GM19438 (cell line): ENCODE measurements around the gene ASAP3.

Experiments used
- ATAC-seq: cut with Tn5 transposase; IDR thresholded peaks from one replicate; pipeline ENCODE4 v1.9.1; 2021; ENCODE audit warnings: low read depth; ENCODE audit not compliant: unreplicated experiment

The ASAP3 gene

DNA sequence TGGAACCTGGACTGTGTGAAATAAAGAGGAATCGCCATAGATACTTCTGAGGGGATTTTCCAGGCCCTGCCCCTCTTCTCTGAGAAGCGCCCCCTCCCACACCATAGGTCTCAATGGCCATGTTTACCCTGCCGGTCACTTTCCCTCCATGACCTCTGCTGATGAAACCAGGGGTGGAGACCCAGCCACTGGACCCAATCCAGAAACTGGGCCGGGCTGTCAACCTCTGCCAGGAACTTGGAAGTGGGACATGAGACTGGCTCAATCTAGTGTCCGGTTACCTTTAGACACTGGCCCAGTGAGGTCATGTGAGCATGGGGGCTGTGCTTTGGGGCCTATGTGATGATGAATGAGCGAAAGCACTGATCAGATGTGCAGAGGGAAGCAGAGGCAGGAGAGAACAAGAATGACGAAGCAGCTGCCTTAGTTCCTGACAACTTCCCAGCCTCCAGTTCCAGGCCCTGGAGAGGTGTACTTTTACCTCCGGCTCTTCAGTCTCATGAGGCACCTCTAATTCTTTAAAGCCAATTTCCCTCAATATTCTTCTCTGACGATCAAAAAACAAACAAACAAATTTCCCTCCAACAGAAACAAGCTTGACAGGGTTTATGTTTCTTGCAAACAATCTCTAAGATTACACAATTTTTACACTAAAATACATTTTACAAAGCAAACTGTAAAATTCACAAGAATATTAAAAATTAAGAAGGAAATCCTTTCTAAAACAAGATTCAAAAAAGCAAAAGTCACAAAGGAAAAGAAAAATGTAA lies 4.9 kb downstream of the ASAP3 start:
- no peak for ATAC-seq

DNA sequence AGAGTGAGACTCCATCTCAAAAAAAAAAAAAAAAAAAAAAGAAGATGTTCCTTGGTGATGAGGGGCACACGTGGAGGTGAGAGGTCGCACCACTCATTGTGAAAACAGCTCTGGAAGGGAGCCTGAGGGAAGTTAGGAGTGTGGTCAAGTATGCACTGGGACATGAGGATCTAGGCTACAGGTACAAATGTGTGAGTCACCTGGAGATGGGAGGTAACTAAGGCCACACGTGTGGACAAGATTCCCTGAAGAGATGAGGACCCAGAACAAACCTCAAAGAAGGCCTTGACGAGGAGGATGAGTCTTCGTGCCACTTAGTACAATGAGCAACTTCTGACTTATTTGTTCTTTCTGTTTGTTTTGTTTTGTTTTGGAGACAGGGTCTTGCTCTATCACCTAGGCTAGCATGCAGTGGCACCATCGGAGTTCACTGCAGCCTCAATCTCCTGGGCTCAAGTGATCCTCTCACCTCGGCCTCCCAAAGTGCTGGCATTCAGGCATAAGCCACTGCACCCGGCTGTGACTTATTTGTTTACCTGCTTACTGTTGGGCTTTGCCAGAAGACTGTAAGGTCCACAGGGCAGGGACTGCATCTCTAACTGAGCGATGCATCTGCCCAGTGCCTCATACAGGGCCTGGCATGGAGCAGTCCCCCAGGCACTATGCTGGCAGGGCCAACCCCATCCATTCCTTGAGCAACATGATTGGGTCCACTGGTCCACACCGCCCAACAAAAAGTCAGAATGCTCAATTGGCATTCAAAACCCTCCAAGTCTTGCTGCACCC lies 6.4 kb downstream of the ASAP3 start:
- no peak for ATAC-seq

DNA sequence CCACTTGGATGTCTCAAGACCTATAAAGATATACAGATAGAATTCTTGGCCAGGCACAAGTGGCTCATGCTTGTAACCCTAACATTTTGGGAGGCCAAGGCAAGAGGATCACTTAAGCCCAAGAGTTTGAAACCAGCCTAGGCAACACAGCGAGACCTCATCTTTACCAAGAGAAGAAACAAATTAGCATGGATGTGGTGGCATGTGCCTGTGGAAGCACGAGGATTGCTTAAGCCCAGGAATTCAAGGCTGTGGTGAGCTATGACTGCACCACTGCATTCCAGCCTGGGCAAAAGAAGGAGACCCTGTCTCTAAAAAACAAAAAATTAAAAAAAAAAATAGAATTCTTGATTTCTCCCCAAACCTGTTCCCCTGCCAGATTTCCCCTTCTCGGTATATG lies 8.3 kb downstream of the ASAP3 start:
- ATAC-seq, result no peak

DNA sequence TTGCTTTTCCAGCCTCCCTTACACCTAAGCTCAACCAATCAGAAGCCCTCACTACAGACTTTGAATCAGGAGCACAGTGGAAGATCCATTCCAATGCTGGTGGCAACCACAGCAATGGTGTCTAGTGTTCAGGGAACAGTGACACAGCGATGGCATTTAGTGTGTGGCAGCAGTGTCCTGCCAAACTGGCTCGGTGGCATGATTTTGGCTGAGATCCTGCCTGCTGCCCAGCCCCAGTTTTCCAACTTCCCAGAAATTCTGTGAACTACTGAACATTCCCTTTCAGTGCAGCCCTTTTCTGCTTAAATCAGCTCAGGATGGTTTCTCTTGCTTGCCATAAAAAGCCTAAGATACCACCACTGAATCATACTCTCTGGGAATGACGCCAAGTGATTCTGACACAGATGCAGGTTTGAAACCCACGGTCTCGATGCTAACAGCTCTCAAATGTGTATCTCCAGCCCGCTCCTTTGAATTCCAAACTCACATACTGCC lies 8.8 kb downstream of the ASAP3 start:
- no peak for ATAC-seq

DNA sequence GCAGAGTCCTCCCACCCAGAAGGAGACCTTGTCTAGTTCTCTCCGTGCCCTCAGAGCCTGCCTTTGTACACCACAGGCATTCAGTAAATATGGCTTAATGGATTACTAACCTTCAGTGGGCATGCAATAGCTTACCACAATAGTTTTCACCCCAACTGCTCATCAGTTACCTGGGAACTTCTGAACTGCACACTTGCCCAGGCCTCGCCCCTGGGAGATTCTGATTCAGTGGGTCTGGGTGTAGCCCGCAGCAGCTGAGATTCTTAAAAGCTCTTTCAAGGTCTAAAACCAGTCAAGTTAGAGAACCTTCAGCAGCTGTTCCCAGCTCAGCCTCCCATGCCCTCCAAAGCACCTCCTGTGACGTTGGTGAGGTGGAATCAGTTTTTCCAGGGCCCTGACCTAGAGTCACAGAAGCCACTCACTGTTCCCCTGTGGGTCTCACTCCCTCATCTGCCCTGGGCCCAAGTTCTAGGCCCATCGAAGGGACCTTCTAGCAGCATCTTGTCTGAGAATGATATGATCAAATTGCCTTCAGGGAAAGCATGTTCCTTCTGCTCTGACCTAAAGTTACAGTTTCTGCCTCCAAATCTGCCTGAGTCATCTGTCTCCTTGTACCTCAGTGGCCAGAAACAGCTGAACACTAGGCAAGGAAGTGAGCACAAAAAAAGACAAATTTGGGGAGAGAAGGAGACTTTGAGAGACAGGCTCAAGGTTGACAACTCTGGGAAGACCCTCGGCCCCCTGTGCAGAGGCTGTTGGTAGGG lies 10.8 kb downstream of the ASAP3 start:
- no peak for ATAC-seq

DNA sequence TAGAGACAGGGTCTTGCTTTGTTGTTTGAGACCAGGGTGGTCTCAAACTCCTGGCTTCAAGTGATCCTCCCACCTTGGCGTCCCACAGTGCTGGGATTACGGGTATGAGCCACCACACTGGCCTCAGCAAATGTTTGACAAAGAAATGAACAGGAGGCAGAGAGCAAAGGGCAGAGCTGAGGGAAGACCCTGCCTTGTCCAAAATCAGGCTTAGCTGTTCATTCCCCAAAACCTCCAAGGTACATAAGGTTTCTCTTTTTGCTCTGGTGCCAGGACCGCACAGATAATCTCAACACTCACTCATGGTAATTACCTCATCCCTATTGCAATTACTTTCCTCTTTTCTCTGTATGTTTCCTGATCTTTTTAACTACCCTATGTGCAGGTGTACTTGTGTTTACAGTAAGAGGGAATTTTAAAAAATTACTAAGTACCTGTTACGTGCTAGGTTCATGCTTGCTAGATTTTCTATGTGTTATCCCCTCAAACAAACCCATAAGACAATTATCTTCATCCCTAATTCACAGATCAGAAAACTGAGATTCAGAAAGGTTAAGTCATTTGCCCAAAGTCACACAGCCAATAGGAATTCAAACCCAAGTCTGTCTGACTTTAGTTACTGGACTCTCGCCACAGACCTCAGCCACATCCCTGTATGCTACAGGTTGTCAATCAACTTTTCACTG lies 11.5 kb downstream of the ASAP3 start:
- no peak for ATAC-seq

DNA sequence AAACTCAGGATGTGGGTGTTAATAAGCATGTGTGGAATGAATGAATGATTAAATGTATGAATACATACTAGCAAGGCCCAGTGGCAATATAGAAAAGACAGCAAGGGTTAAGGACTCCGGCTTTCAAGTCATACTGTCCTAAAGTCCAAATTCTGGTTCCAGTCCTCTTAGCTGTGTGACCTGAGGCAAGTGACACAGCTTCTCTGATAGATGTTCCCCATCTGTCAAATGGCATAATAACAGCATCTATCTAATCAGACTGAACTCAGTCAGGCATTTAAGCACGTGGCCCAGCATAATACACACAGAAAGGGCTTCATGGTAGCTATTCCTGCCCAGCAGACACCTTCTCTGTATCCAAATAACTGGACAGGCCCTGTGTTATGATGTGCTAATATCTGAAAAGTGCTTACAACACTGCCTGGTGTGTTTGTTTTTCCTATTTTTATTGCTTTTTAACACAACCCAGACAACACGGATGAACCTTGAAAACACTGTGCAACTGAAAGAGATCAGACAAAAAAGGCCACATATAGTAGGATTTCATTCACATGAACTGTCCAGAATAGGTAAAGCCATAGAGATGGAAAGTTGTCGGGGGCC lies 12.4 kb downstream of the ASAP3 start:
- no peak for ATAC-seq

DNA sequence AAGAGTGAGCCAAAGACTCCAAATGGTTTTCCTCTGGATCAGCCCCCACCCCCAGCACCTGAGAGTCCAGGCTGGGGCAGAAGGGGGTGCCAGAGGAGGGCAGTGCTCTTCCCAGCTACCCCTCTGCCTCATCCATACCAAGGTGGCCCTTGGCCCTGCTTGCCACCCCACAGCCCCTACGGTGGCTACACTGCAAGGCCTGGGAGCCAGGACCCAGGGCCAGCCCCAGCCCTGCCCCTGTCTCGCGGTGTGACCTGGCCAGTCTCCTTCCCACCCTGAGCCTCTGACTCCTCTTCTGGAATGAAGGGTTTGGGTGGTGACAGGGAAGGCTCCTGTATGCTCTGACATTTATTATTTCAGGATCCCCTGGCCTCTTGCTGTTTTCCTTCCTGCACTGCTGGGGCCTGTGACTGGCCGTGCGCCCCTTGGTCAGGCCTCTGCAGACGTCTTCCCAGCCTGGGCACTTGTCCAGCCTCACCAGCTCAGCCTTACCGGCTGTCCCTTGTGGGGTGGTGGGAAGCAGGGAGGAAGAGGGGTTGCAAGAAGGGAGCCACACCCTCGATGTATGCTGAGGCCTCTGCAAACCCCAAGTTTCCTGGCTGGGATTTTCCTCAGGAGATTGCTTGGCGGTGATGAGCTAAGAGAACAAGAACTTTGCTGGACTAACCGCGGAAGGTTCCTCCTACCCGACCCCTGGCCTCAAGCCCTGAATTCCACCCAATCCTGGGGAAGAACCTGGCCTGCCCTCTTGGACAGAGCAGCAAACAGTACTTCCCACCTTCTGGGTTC lies 13.5 kb downstream of the ASAP3 start:
- ATAC-seq, result no peak

DNA sequence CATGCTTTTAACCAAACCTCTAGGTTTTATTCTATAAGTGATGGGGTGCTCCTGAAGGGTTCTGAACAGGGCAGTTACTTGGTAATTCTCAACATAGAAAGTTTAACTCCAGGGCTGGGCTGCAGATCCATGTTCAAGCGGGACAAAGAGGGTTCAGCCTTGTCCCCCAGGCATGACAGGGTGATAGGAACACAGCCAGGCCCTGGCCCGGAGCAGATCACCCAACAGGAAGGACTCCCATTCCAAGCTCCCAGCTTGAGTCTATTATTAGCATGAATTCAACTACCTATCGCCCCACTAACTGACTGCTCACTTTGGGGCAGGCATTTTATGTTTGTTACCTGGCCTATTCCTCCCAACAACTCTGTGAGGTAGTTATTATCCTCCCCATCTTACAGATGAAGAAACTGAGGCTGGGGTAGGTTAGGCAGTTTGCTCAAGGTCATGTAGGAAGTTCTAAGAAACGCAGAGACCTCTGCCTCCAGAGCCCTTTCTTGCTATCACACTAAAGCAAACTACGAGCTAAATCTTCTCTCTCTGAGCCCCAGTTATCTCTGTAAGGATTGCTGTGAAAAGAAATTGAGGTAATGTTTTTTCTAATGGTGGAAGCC lies 14.5 kb downstream of the ASAP3 start:
- no peak for ATAC-seq

DNA sequence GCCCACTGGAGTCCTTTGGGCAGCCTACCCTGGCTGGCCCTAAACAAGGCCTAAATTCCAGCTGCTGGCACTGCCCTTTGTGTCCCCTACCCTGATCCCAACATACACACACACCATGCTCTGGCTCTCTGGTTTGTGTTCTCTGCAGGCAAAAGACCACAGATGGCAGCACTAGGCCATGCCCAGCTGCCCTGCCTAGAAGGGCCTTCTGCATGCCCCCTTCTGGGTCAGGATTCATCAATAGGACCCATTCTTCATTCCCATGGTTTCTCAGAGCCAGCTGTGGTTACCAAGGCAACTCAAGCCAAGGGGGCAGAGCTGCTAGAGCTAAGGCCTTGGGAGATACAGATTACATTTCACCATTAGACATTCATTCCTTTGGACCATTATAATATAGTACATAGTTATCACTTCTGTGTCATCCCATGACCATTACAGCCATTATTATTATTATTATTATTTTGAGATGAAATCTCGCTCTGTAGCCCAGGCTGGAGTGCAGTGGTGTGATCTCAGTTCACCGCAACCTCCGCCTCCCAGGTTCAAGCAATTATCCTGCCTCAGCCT lies 17.5 kb downstream of the ASAP3 start:
- no peak for ATAC-seq

DNA sequence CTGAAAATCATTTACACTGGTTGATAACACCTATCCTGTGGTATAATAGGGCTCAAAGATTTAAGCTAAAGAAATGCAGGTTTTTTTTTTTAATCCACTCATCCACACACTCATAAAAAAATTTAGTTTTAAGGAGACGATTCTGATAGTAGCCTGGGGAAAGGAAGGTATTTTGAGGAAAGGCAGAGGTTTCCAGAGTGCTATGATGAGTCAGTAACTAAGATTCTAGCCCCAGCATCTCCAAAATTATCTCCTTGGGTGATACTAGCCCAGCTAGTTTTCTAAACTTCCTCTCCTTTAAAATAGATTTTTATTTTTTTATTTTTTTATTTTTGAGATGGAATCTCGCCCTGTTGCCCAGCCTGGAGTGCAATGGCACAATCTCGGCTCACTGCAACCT lies 20.7 kb downstream of the ASAP3 start:
- no peak for ATAC-seq

DNA sequence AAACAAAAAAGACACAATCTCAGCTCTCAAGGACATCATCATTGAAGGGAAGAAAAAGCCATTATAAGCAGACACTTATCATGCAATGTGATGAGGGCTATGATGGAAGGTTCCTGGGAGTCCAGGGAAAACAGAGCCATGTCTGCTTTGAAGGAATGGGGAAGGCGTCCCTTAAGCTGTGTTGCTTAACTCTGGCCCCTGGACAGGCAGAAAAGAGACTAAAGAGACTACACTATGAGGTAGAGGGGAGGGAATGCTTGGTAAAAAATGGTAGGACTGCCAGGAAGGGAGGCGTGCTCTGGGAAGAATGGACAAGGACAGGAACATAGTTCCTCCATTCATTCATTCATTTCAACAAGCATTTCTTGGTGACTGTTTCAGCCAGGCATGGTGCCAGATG lies 21.2 kb downstream of the ASAP3 start:
- ATAC-seq, result no peak

DNA sequence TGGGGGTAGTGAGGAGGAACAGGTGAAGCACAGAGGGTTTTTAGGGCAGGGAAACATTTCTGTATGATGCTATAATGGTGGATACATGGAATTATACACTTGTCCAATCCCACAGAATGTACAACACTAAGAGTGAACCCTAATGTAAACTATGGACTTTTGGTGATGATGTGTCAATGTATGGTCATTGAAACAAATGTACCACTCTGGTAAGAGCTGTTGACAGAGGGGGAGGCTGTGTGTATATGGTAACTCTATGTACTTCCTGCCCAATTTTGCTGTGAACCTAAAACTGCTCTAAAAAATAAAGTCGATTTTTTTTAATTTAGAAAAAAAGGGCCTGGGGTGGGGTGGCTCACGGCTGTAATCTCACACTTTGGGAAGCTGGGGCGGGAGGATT lies 22.9 kb downstream of the ASAP3 start:
- ATAC-seq, result no peak

DNA sequence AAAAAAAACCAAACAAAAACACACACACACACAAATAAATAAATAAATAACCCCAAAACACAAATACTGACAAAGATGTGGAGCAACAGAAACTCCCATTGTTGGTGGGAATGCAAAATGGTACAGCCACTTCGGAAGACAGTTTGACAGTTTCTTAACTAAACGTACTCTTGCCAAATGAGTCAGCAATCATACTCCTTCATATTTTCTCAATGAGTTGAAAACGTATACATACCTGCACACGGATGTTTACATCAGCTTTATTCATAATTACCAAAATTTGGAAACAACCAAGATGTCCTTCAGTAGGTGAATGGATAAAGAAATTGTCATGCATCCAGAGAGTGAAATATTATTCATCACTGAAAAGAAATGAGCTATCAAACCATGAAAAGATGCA lies 23.5 kb downstream of the ASAP3 start:
- ATAC-seq, result no peak

DNA sequence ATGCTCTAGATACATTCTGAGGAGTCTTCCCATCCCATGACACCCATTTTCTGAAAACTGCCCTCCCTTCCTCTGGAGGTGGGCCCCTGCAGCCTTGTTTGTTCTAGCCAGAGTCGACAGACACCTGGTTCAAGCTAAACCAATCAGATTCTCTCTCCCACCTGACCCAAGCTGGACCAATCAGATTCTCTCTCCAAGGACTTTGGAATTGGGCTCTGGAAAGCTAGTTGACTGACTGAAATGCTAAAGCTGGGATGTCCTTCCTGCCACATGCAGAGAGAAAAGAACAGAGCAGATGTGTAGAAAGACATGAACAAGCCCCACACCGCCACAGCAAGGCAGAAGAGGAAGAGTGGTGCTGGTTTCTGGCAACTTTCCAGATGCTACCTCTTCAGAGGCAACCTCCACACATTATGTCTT lies 24.6 kb downstream of the ASAP3 start:
- ATAC-seq, result no peak

DNA sequence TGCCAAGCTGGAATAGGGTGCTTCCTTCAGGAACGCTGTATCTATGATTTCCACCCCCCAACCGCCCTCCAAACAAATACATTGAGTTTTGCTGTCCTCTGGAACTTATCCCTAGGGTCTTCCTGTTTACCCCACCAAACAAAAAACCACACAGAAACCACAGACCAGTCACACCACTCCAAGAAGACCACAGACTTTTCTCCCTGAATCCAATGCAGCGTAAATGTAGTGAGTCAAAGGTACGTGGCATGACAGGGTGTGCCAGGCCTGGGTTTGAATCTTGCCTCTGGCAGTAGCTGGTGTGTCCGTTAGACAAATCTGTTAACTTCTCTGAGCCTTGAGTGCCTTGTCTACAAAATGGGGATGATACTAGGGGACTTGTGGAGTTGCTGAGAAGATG lies 27.8 kb downstream of the ASAP3 start:
- no peak for ATAC-seq

DNA sequence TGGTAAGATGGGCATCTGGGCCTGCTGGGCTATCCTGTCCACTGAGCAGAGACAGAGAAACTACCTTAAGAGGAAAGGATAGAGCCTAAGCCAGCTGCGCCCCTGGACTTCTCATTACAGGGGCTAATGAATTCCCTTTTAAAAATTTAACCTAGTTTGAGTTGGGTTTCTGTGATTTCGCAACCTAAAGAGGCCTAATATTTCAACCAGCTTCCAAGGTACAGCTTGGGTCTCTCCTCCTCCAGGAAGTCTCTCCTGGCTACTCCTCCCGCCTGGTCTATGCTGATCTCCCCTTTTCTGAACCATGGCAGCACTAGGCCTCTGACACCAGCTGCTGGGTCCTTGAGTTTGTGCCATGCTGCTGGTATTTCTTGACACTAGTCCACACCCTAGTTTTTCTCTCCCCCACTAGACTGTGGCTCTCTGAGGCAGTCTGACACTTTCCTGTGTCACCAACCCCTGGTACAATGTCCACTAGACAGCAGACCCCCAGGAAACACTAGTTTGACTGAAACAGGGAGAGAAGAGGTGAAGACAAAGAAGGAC lies 30.5 kb downstream of the ASAP3 start:
- no peak for ATAC-seq

DNA sequence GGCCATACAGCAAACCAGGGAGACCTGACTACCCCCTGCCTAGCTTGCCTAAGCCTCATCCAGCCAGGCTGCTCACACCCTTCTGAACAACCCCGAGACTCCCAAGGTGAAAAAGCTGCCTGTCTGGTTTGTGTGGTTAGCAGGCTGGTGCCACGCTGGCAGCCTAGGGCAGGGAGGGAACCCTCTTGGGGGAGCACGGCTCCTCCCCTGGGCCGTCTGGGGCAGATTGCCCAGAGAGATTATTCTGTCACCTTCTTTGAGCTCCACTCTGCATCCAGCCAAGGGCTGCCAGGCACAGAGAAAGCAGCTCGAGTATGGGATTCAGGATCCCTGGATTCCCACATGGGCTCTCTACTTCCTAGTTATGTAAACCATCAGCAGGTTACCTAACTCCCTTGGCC lies 32.0 kb downstream of the ASAP3 start:
- ATAC-seq, result no peak
